ENCODE data around the gene KIF12.
A peak's percentile ranks its signal among the peaks of the same experiment; 100 is the strongest.

The KIF12 gene

GRCh38 chr9:114105236-114105635 is 6.1 kb upstream of the KIF12 start:
- DNase-seq: no peak

- no peak for DNase-seq
Measured at GRCh38 chr9:114102484-114102883, 3.4 kb upstream of the KIF12 start.

GRCh38 chr9:114100536-114100935 is 1.4 kb upstream of the KIF12 start:
- DNase-seq: no peak

GRCh38 chr9:114099669-114100270 is 678 bp upstream of the KIF12 start:
- DNase-seq: no peak

GRCh38 chr9:114098021-114098935 is 814 bp downstream of the KIF12 start:
- DNase-seq: peak in 1 of 5 donors; percentile 9

- DNase-seq: no peak
Measured at GRCh38 chr9:114097613-114098020, 1.5 kb downstream of the KIF12 start.

- DNase-seq: no peak
Measured at GRCh38 chr9:114096866-114097612, 2.1 kb downstream of the KIF12 start.

- no peak for DNase-seq
Measured at GRCh38 chr9:114096041-114096511, 3.0 kb downstream of the KIF12 start.

- no peak for DNase-seq
Measured at GRCh38 chr9:114094971-114095370, 4.1 kb downstream of the KIF12 start.

- DNase-seq: no peak
Measured at GRCh38 chr9:114093761-114094505, 5.2 kb downstream of the KIF12 start.

- DNase-seq: no peak
Measured at GRCh38 chr9:114093031-114093471, 6.0 kb downstream of the KIF12 start.

- DNase-seq: no peak
Measured at GRCh38 chr9:114092336-114092735, 6.8 kb downstream of the KIF12 start.

- no peak for DNase-seq
Measured at GRCh38 chr9:114091711-114092110, 7.4 kb downstream of the KIF12 start.

- no peak for DNase-seq
Measured at GRCh38 chr9:114090798-114091197, 8.3 kb downstream of the KIF12 start.

GRCh38 chr9:114089206-114089840 is 9.8 kb downstream of the KIF12 start:
- no peak for DNase-seq

GRCh38 chr9:114088571-114089170 is 10.4 kb downstream of the KIF12 start:
- DNase-seq: no peak

GRCh38 chr9:114087721-114088120 is 11.4 kb downstream of the KIF12 start:
- DNase-seq: no peak

- DNase-seq: no peak
Measured at GRCh38 chr9:114086607-114087006, 12.5 kb downstream of the KIF12 start.

GRCh38 chr9:114086009-114086408 is 13.1 kb downstream of the KIF12 start:
- no peak for DNase-seq

- DNase-seq: no peak
Measured at GRCh38 chr9:114085387-114085789, 13.7 kb downstream of the KIF12 start.

- no peak for DNase-seq
Measured at GRCh38 chr9:114084282-114085073, 14.6 kb downstream of the KIF12 start.
